GM23248 (cell line): Measurements from ENCODE around the gene GDF11. TPM values are rescaled to one million over a fixed set of nuclear protein-coding genes. Genes with fewer than 3 reads are reported as not detected.

ENCODE experiments used
- DNase-seq: peaks from one replicate; pipeline ENCODE4 v3.0.0-alpha.2; 2015
- H2AFZ ChIP-seq: fragments of 200-600 bp; sonication (generic); 2 replicates; pipeline ENCODE4 v1.6.1; 2016; ENCODE audit warnings: antibody characterized with exemption
- H3F3A ChIP-seq: fragments of 200-600 bp; sonication (generic); 2 replicates; pipeline ENCODE4 v1.6.1; 2016; ENCODE audit warnings: mild to moderate bottlenecking, antibody characterized with exemption, mixed run types; ENCODE audit not compliant: insufficient read depth
- H3K27ac ChIP-seq: fragments of 200-600 bp; sonication (generic); 2 replicates; pipeline ENCODE4 v1.5.1; 2016; ENCODE audit warnings: mild to moderate bottlenecking
- H3K27me3 ChIP-seq: fragments of 200-600 bp; sonication (generic); replicated peaks from 2 replicates; pipeline ENCODE4 v1.6.1; 2016; ENCODE audit warnings: mild to moderate bottlenecking; ENCODE audit not compliant: insufficient read depth
- H3K36me3 ChIP-seq: fragments of 200-600 bp; sonication (generic); 2 replicates; pipeline ENCODE4 v1.6.1; 2016; ENCODE audit warnings: low read depth, mild to moderate bottlenecking
- H3K4me1 ChIP-seq: fragments of 200-600 bp; sonication (generic); 2 replicates; pipeline ENCODE4 v1.6.1; 2016; ENCODE audit warnings: mild to moderate bottlenecking; ENCODE audit not compliant: insufficient read depth
- H3K4me2 ChIP-seq: fragments of 200-600 bp; sonication (generic); one replicate; pipeline ENCODE4 v1.6.1; 2016; ENCODE audit warnings: mild to moderate bottlenecking; ENCODE audit not compliant: unreplicated experiment
- H3K4me3 ChIP-seq: fragments of 200-600 bp; sonication (generic); 2 replicates; pipeline ENCODE4 v1.5.1; 2016; ENCODE audit warnings: mild to moderate bottlenecking
- H3K79me2 ChIP-seq: fragments of 200-600 bp; sonication (generic); 2 replicates; pipeline ENCODE4 v1.6.1; 2016; ENCODE audit warnings: mild to moderate bottlenecking; ENCODE audit not compliant: insufficient read depth
- H3K9ac ChIP-seq: fragments of 200-600 bp; sonication (generic); 2 replicates; pipeline ENCODE4 v1.6.1; 2016; ENCODE audit warnings: mild to moderate bottlenecking
- H3K9me2 ChIP-seq: fragments of 200-600 bp; sonication (generic); 2 replicates; pipeline ENCODE4 v1.6.1; 2016; ENCODE audit warnings: mixed run types, mild to moderate bottlenecking, moderate library complexity; ENCODE audit not compliant: insufficient read depth
- H3K9me3 ChIP-seq: fragments of 200-600 bp; sonication (generic); one replicate; pipeline ENCODE4 v1.6.1; 2017; ENCODE audit warnings: low read depth
- H4K20me1 ChIP-seq: fragments of 200-600 bp; sonication (generic); 2 replicates; pipeline ENCODE4 v1.6.0; 2016; ENCODE audit not compliant: insufficient read depth
- EZH2 ChIP-seq: fragments of 200-600 bp; sonication (generic); IDR thresholded peaks from 2 replicates; pipeline ENCODE4 v1.6.1; 2018; ENCODE audit warnings: antibody characterized with exemption, mild to moderate bottlenecking; ENCODE audit not compliant: insufficient read depth, poor library complexity, severe bottlenecking
- EZH2phosphoT487 ChIP-seq: fragments of 200-600 bp; sonication (generic); IDR thresholded peaks from 2 replicates; pipeline ENCODE4 v1.6.1; 2018; ENCODE audit warnings: antibody characterized with exemption, moderate library complexity, mild to moderate bottlenecking, low read depth; ENCODE audit not compliant: insufficient read depth
- WGBS, 2 experiments: methylation state at CpG; one replicate each; pipeline ENCODE4 v1.1.6; 2015 to 2017; ENCODE audit warnings: low lambda C conversion rate in 2 of 2, low coverage in 1 of 2; ENCODE audit errors: missing lambda C conversion rate in 2 of 2; 5-methylcytosine and 5-hydroxymethylcytosine counted together
- in situ Hi-C: fragments of 300-500 bp; cut with MboI; formaldehyde crosslinking; loops from 2 replicates; pipeline ENCODE4 v1.15.0; 2020
- polyA plus RNA-seq: library from polyadenylated mRNA; unstranded; fragments of >200 nt; fragmentation: Nextera tagmentation; extraction: Ambion mirVana; gene quantifications from 2 replicates; pipeline ENCODE4 v1.2.1, GENCODE V29; 2016
- total RNA-seq: library from RNA; depleted of rRNA; stranded (reverse); fragments of >200 nt; shearing (Covaris generic); gene quantifications from 2 replicates; pipeline ENCODE4 v1.2.3, GENCODE V29; 2014

GDF11 gene
- total and polyA plus RNA-seq, 2 experiments from 2014 or later = 0.56 to 2.1 TPM

- in situ Hi-C loops = no loop called here
- H3K4me2 ChIP-seq = no peak overlapping the region
- no peak overlapping the region for H2AFZ ChIP-seq
- H3K36me3 ChIP-seq = peaks cover 30% of the 10 kb centered on the region
- no peaks in the 10 kb centered on the region; the same call in 1 of the 2 replicates for H3F3A ChIP-seq
- H3K9ac ChIP-seq = no peak overlapping the region
- no peaks in the 10 kb centered on the region for H3K9me3 ChIP-seq
- DNase-seq = no peak
- H3K27ac ChIP-seq = no peak overlapping the region
- no peak for TF ChIP-seq EZH2phosphoT487
- no peak for TF ChIP-seq EZH2
- peaks cover 51% of the 10 kb centered on the region for H3K79me2 ChIP-seq
- no peak overlapping the region for H3K4me3 ChIP-seq
- H3K4me1 ChIP-seq = no peaks in the 10 kb centered on the region
- no peaks in the 10 kb centered on the region for H3K27me3 ChIP-seq
- H3K9me2 ChIP-seq = no peaks in the 10 kb centered on the region
- no peaks in the 10 kb centered on the region for H4K20me1 ChIP-seq
- 97 to 99% methylated on average over 3 of the region's 3 CpGs for WGBS, 2 experiments
Observed at GRCh38 chr12:55777856-55778255, 34.9 kb downstream of the GDF11 start.

GRCh38 chr12:55780685-55781084 is 37.8 kb downstream of the GDF11 start:
- WGBS, 2 experiments = 87 to 94% methylated on average over 2 of the region's 2 CpGs
- no peak overlapping the region for H2AFZ ChIP-seq
- no peak for TF ChIP-seq EZH2
- no peak for TF ChIP-seq EZH2phosphoT487
- H3K4me1 ChIP-seq = no peaks in the 10 kb centered on the region
- peaks cover 52% of the 10 kb centered on the region for H3K36me3 ChIP-seq
- no peaks in the 10 kb centered on the region for H3K27me3 ChIP-seq
- H3K4me3 ChIP-seq = no peak overlapping the region
- H3F3A ChIP-seq = no peaks in the 10 kb centered on the region; the same call in 1 of the 2 replicates
- H3K27ac ChIP-seq = no peak overlapping the region
- H3K79me2 ChIP-seq = peaks cover 36% of the 10 kb centered on the region
- no peak overlapping the region for H3K4me2 ChIP-seq
- no peak overlapping the region for H3K9ac ChIP-seq
- DNase-seq = peak; percentile 8
- in situ Hi-C loops = no loop called here
- H3K9me2 ChIP-seq = no peaks in the 10 kb centered on the region
- no peaks in the 10 kb centered on the region for H3K9me3 ChIP-seq
- no peaks in the 10 kb centered on the region for H4K20me1 ChIP-seq

GRCh38 chr12:55788546-55788945 is 45.6 kb downstream of the GDF11 start:
- H2AFZ ChIP-seq = no peak overlapping the region
- no peaks in the 10 kb centered on the region for H3K9me2 ChIP-seq
- H3K4me2 ChIP-seq = no peak overlapping the region
- no peak overlapping the region for H3K9ac ChIP-seq
- in situ Hi-C loops = no loop called here
- H3K79me2 ChIP-seq = peaks cover 63% of the 10 kb centered on the region
- peaks cover 67% of the 10 kb centered on the region for H3K36me3 ChIP-seq
- TF ChIP-seq EZH2 (no peak), EZH2phosphoT487 (no peak)
- 75 to 76% methylated on average over 7 of the region's 7 CpGs for WGBS, 2 experiments
- H3F3A ChIP-seq = no peaks in the 10 kb centered on the region
- no peak overlapping the region for H3K4me3 ChIP-seq
- H3K27ac ChIP-seq = no peak overlapping the region
- no peaks in the 10 kb centered on the region for H3K27me3 ChIP-seq
- DNase-seq = no peak
- no peaks in the 10 kb centered on the region for H3K4me1 ChIP-seq
- H4K20me1 ChIP-seq = no peaks in the 10 kb centered on the region
- no peaks in the 10 kb centered on the region for H3K9me3 ChIP-seq

GRCh38 chr12:55789171-55789570 is 46.2 kb downstream of the GDF11 start:
- 97% methylated on average over 2 of the region's 2 CpGs for WGBS, 2 experiments
- Histone ChIP-seq H3F3A (no peaks in the 10 kb centered on the region), H2AFZ (no peak overlapping the region), H3K36me3 (peaks cover 72% of the 10 kb centered on the region), H3K4me3 (no peak overlapping the region), H3K4me1 (no peaks in the 10 kb centered on the region), H3K27me3 (no peaks in the 10 kb centered on the region), H3K79me2 (peaks cover 68% of the 10 kb centered on the region), H4K20me1 (no peaks in the 10 kb centered on the region), H3K9me3 (no peaks in the 10 kb centered on the region), H3K9ac (no peak overlapping the region), H3K27ac (no peak overlapping the region), H3K4me2 (no peak overlapping the region), H3K9me2 (no peaks in the 10 kb centered on the region)
- TF ChIP-seq EZH2 = no peak
- TF ChIP-seq EZH2phosphoT487 = no peak
- no peak for DNase-seq
- in situ Hi-C loops = no loop called here

- DNase-seq = no peak
- 88% methylated on average over 4 of the region's 4 CpGs for WGBS, 2 experiments
- no peaks in the 10 kb centered on the region for H3K27me3 ChIP-seq
- in situ Hi-C loops = no loop called here
- H3K27ac ChIP-seq = no peak overlapping the region
- TF ChIP-seq EZH2 (no peak), EZH2phosphoT487 (no peak)
- no peaks in the 10 kb centered on the region for H3K4me1 ChIP-seq
- no peaks in the 10 kb centered on the region for H4K20me1 ChIP-seq
- no peaks in the 10 kb centered on the region for H3F3A ChIP-seq
- H3K9ac ChIP-seq = no peak overlapping the region
- no peak overlapping the region for H3K4me2 ChIP-seq
- H3K36me3 ChIP-seq = peaks cover 71% of the 10 kb centered on the region
- H3K4me3 ChIP-seq = no peak overlapping the region
- no peak overlapping the region for H2AFZ ChIP-seq
- H3K9me2 ChIP-seq = no peaks in the 10 kb centered on the region
- H3K9me3 ChIP-seq = no peaks in the 10 kb centered on the region
- peaks cover 68% of the 10 kb centered on the region for H3K79me2 ChIP-seq
Observed at GRCh38 chr12:55789893-55790292, 47.0 kb downstream of the GDF11 start.
